Putamen (tissue), 1 donor: ENCODE data around the gene PIEZO2.

Source experiments
- DNase-seq: peaks from one replicate; pipeline ENCODE4 v3.0.0-alpha.2; 2016; ENCODE audit warnings: low spot score

Gene PIEZO2

GRCh38 chr18:10745971-10746370, 403.4 kb downstream of the PIEZO2 start:
- no peak for DNase-seq

- DNase-seq, result no peak
Measured at GRCh38 chr18:10745219-10745618, 404.1 kb downstream of the PIEZO2 start.

GRCh38 chr18:10743766-10744165, 405.6 kb downstream of the PIEZO2 start:
- DNase-seq, result no peak

GRCh38 chr18:10739152-10739551, 410.2 kb downstream of the PIEZO2 start:
- DNase-seq, result no peak

GRCh38 chr18:10736984-10737383, 412.4 kb downstream of the PIEZO2 start:
- DNase-seq, result no peak

- DNase-seq, result no peak
Measured at GRCh38 chr18:10732990-10733389, 416.4 kb downstream of the PIEZO2 start.

- peak; percentile 19 for DNase-seq
Measured at GRCh38 chr18:10727477-10727876, 421.9 kb downstream of the PIEZO2 start.

GRCh38 chr18:10726198-10727068, 422.9 kb downstream of the PIEZO2 start:
- peak; percentile 33 for DNase-seq

GRCh38 chr18:10724666-10725065, 424.7 kb downstream of the PIEZO2 start:
- DNase-seq, result no peak

GRCh38 chr18:10723496-10723895, 425.9 kb downstream of the PIEZO2 start:
- no peak for DNase-seq

GRCh38 chr18:10718809-10719208, 430.6 kb downstream of the PIEZO2 start:
- no peak for DNase-seq

GRCh38 chr18:10715791-10716190, 433.6 kb downstream of the PIEZO2 start:
- DNase-seq, result no peak

- DNase-seq, result no peak
Measured at GRCh38 chr18:10713409-10713808, 436.0 kb downstream of the PIEZO2 start.

GRCh38 chr18:10707294-10707693, 442.1 kb downstream of the PIEZO2 start:
- DNase-seq, result no peak

GRCh38 chr18:10705786-10706185, 443.6 kb downstream of the PIEZO2 start:
- no peak for DNase-seq

GRCh38 chr18:10705291-10705690, 444.1 kb downstream of the PIEZO2 start:
- no peak for DNase-seq

- no peak for DNase-seq
Measured at GRCh38 chr18:10702206-10702605, 447.2 kb downstream of the PIEZO2 start.

- no peak for DNase-seq
Measured at GRCh38 chr18:10690366-10690765, 459.0 kb downstream of the PIEZO2 start.

- DNase-seq, result no peak
Measured at GRCh38 chr18:10690035-10690329, 459.4 kb downstream of the PIEZO2 start.

GRCh38 chr18:10689236-10690034, 459.9 kb downstream of the PIEZO2 start:
- no peak for DNase-seq

GRCh38 chr18:10688766-10689165, 460.6 kb downstream of the PIEZO2 start:
- DNase-seq, result no peak

GRCh38 chr18:10687161-10687925, 462.0 kb downstream of the PIEZO2 start:
- DNase-seq, result no peak

GRCh38 chr18:10686308-10686707, 463.1 kb downstream of the PIEZO2 start:
- no peak for DNase-seq
